Activated naive CD8-positive, alpha-beta T cell treated with anti-CD3 and anti-CD28 coated beads, Interleukin-2, amount 50 U/mL, for 16 hours (primary cell): ENCODE data around the gene TRABD.
"Not testable (repeated sequence)": the region's sequence is repeated elsewhere in the genome, so short reads cannot be mapped to it uniquely, and the experiment has no call there.

ENCODE experiments used
- DNase-seq: peaks from one replicate; pipeline ENCODE4 v3.0.0-alpha.2; 2020; ENCODE audit warnings: low read depth, low spot score

The TRABD gene, protein sequence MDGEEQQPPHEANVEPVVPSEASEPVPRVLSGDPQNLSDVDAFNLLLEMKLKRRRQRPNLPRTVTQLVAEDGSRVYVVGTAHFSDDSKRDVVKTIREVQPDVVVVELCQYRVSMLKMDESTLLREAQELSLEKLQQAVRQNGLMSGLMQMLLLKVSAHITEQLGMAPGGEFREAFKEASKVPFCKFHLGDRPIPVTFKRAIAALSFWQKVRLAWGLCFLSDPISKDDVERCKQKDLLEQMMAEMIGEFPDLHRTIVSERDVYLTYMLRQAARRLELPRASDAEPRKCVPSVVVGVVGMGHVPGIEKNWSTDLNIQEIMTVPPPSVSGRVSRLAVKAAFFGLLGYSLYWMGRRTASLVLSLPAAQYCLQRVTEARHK

DNA sequence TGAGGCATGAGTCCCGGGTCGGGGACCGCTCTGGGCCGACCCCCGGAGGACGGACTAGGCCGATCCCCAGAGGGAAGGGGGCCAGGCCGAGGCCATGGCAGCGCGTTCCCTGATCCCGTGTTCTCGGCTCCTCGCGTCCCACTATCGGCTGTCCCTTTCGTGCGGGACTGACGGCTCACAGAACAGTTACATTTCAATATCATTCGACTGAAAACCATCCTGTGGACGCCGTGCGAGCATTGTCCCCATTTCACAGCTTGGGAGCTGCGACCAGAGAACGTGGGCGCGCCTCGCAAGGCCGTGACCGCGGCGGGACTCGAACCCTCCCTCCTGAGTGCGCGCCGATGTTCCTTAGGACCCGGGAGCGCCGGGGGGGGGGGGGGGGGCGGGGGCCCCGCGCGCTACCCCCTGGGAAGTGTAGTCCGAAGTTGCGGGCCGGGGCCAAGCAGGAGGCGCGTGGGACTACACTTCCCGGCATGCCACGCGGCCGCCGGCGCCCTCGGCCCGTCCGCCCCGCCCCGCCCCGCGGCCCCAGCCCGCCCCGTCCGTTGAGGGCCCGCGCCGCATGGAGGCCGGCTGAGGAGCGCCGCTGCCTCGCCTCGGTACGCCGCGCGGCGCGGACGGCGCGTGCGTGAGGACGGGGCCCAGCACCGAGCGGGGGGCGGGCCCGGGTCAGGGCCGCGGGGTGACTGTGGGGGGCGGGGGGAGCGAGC is at the start of gene TRABD:
Gene TRABD, plus strand, starts transcription at position 539 of the 713 bp plus-strand sequence. CDS start 7,148 bp downstream, outside the sequence.
- DNase-seq: peak; percentile 74

DNA sequence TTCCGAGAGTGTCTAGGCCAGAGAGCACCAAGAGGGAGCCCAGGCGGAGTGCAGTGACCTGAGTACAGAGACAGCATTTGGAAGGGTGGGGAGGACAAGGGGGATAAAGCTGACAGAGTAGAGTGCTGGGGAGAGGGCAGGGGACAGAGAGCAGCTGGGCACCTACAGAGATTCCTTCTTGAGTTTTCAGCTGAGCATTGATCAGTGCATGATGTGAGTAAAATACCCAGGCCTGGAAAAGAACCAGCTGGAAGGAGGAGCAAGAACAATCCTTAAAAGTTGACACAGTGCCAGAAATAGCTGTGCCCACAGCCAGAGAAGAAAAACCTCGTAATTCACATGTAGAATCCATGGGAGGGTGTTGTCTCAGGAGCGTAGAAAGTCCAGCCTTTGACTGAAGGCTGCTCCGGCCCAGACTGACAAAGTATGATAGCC is 49.1 kb upstream of the TRABD start:
- DNase-seq: no peak

DNA sequence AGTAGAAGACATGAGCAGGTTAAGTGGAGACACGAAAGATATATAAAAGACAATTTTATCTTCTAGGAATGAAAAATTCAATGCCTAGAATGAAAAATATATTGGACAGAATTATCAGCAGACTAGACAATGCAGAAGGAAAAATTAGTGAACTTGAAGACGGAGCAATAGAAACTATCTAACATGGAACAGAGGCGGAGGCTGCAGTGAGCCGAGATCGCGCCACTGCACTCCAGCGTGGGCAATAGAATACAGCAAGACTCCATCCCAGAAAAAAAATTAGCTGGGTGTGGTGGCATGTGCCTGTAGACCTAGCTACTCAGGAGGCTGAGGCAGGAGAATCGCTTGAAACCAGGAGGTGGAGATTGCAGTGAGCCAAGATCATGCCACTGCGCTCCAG is 48.4 kb upstream of the TRABD start:
- not testable (repeated sequence) for DNase-seq

DNA sequence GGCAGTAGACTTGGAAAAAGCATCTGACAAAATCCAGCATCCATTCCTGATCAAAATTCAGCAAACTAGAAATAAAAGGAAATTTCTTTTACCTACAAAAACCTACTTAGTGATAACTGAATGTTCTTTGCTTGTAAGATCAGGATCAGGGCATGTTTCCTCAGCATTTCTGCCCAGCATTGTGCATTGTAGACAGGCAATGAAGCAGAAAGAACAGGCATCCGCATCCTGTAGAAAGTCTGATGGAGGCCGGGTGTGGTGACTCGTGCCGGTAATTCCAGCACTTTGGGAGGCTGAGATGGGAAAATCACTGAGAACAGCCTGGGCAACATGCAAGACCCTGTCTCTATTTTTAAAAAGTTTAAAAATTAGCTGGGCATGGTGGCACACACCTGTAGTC is 47.7 kb upstream of the TRABD start:
- DNase-seq: no peak

DNA sequence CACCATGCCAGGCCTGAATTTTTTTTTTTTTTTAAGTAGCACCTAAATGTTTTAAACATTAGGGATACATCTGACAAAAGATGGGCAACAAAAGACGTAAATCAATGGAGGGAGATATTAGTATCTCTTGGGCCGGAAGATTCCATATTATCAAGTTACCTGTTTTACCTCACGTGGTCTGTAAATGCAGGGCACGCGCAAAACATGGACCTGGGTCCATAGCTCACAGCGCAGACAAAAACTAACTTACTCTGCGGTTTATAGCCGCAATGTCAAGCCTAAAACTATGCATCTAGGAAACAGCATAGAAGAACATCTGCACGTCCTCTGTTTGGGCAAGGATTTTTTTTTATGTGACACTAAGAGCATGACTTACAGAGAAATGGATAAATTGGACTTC is 46.7 kb upstream of the TRABD start:
- no peak for DNase-seq

DNA sequence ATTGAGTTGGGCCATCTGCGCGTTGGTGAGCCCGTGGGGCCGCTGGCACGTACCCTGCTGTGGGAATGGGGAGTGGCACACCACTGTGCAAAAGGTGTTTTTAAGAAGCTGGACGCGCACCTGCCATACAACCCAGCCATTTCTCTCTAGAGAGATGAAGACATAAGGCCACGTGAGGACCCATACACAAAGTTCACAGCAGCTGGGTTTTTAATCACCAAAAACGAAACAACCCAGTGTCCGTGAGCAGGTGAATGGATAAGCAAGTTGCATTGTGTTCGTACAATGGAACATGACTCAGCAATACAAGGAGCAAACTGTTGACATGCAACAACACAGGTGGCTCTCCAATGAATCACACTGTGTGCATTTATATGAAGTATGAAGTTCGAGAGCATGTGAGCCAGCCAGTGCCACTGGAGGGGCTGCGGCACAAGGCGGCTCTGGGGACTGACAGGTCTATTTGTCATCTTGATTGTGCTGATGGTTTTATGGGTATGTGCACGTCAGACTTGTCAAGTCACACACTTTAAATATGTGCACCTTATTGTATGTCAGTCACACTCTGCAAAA is 45.8 kb upstream of the TRABD start:
- DNase-seq: no peak

DNA sequence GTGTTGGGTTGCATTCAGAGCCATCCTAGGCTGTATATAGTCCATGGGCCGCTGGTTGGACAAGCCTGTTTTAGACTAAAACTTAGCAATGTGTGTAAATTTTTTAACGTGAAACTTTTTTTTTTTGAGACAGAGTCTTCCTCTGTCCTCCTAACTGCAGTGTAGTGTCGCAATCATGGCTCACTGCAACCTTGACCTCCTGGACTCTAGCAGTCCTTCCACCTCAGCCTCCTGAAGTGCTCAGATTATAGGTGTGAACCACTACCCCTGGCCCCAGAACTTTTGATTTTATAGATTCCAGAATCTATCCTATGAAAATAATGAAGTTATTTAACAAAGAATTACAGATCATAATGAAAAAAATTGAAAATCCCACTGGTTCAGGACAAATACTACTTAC is 45.1 kb upstream of the TRABD start:
- no peak for DNase-seq

DNA sequence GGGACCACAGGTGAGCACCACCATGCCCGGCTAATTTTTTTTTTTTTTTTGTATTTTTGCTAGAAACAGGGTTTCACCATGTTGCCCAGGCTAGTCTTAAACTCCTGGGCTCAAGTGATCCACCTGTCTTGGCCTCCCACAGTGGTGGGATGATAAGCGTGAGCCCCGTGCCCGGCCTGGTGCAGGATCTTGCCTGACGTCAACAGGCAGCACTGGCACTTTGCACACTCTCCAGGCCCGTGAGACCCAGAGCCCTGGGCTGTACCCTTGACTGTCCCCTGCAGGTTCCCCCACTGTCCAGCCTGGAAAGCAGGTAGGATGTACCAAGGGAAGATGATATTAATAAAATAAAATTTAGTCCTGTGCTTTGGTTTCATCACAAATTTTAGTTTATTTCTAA is 44.3 kb upstream of the TRABD start:
- no peak for DNase-seq

DNA sequence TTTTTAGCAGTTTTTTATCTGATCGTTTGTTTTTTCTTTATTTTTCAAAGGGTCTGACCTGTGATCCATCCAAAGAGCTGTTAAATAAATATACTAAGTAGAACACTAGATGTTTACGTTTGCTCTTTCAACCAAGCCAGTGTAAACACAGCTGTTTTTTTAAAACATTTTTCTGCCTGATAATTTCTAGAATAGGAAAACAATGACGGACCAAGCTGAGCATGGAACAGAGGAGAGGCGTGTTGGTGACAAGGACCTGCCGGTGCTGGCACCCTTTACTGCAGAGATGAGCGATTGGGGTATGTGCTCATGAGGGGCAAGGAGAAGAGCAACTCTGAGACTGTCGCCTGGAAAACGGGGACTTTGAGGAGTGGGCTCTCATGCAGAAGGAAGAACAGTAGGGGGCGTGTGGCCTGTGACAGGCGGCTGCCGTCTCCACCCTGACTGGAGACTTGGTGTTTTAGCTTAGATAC is 43.8 kb upstream of the TRABD start:
- no peak for DNase-seq

DNA sequence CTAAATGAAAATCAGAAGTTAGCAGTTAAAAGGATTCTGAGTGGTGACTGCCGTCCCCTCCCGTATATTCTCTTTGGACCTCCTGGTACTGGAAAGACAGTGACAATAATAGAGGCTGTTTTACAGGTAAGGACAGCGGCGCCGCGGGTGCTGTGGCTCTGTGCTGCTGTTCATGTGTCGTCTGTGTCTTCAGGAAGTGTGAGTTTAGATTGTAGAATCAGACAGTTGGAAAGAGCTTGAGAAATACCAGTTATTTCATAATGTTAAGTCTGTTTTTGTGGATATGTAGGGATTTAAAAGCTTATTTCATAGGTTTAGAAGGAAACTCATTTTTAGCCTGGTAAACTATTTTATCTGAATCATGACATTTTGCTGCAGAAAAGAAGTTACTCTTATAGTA is 42.6 kb upstream of the TRABD start:
- DNase-seq: no peak

DNA sequence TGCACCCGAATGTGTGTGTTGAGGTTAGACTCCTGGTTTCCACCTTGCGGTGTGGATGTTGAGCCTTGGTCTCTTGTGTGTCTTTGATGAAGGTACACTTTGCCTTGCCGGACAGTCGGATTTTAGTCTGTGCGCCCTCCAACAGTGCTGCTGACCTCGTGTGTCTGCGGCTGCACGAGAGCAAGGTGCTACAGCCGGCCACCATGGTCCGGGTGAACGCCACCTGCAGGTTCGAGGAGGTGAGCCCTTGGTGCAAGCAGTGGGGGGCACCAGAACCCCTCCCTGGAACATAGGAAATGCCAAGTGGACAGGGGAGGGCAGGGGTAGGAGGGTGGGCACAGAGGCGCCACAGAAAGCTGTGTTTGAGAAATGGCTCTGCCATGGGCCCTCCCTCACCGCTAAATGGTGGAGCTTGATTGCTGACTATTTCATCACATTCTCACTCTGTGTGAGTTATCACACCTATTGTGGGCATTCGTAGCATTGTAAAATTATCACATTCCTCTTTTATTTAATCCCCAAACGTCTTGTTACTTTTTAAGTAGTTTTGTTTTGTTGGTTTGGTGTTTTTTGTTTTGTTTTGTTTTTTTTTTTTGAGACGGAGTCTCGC is 41.6 kb upstream of the TRABD start:
- DNase-seq: no peak

DNA sequence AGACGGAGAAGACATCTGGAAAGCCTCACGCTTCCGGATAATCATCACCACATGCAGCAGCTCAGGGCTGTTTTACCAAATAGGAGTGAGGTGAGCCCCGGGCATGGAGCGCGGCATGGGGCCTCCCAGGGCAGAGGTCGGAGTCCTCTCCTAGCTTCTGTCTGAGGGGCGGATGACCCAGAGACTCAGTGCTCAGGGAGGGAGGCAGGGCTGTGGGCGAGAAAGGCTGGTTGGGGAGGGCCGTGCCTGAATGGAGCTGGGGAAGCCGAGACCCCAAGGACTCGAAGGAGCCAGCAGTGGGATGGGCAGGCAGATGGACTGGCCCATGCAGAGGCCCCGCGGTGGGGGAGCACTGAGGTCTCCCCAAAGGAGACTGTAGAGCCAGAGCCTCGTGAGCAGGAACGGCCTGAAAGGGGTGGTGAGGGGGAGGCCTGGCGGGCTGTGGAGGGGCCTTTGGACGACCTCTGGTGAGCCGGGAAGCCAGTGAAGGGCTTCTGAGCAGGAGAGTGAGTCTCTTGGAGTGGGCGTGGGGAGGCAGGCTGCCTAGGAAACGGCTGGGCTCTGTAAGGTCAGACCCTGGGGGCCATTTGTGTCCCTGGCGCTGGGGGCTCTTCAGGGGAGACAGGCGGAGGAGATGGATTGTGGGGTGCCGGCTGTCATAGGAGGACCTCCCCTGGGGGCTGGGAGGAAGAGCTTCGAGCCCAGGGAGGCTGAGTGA is 39.8 kb upstream of the TRABD start:
- DNase-seq: no peak

DNA sequence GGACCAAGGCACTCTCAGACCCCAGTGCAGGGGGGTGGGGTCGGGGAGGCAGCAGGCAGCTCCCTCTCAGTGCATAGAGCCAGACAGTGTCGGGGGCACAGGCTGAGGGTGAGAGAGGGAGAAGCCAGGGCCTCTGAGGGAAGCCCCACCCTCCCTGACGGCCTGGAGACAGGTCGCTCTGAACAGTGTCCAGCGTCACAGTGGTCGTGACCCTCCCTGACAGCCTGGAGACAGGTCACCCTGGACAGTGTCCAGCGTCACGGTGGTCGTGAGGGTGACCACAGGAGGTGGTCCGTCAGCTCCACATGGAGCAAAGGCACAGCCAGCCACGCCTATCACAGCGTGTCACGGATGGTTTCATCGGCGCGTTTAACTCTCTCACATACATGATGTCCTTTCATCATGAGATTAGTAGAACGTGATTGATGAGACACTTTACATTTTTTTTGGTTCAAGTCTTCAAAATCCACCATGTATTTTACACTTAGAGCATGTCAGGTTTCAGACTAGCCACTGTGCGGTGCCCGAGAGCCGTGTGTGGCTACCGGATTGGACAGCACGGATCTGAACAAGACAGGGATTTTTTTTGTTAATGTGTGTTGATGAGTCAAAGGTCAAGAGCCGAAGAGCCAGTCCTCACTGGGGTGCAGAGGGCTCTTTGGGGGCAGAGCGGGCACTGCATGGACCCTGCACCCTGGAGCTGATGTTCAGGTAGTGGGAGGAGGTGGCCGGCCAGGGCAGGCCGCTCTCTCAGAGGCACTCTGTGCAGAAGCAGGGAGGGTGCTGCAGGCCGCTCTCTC is 39.1 kb upstream of the TRABD start:
- DNase-seq: no peak

DNA sequence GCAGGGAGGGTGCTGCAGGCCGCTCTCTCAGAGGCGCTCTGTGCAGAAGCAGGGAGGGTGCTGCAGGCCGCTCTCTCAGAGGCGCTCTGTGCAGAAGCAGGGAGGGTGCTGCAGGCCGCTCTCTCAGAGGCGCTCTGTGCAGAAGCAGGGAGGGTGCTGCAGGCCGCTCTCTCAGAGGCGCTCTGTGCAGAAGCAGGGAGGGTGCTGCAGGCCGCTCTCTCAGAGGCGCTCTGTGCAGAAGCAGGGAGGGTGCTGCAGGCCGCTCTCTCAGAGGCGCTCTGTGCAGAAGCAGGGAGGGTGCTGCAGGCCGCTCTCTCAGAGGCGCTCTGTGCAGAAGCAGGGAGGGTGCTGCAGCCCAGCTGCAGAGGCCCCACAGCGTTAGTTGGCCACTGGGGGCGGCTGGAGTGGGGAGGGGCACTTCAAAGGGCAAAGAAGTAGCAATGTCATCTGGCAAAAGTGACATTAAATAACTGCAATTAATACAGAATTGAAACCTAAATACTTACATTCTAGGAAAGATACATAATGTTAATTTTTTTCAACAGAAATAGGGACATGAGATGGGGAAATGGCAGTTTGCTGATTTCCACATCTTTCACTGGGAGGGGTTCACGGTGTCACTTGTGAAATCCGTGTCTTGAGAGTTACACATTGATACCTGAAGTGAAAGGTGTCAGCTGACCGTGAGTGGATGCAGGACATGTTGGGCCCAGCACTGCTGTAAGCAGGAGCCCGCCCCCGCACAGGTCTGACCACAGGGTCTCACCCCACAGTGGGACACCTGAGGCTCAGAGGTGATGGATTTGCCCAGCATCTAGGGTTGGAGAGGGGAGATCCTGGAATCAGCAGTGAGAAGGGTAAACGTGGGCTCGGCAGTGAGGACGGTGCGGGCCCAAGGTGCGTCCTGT is 38.2 kb upstream of the TRABD start:
- DNase-seq: not testable (repeated sequence)

DNA sequence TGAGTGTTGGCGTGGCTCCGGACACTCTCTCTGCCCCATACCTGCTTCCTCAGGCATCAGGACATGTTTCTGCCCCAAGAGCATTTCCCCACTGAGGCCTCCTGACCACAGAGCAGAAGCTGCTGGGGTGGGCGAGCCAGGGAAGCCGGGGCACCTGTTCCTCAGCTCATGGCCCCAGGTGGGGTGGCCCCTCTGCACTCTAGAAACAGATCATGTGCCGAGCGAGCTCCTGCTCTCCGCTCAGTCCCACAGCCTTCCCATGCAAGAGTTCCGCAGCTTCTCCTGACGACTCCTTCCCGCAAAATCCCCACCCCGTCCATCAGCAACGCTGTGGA is 37.6 kb upstream of the TRABD start:
- DNase-seq: no peak

DNA sequence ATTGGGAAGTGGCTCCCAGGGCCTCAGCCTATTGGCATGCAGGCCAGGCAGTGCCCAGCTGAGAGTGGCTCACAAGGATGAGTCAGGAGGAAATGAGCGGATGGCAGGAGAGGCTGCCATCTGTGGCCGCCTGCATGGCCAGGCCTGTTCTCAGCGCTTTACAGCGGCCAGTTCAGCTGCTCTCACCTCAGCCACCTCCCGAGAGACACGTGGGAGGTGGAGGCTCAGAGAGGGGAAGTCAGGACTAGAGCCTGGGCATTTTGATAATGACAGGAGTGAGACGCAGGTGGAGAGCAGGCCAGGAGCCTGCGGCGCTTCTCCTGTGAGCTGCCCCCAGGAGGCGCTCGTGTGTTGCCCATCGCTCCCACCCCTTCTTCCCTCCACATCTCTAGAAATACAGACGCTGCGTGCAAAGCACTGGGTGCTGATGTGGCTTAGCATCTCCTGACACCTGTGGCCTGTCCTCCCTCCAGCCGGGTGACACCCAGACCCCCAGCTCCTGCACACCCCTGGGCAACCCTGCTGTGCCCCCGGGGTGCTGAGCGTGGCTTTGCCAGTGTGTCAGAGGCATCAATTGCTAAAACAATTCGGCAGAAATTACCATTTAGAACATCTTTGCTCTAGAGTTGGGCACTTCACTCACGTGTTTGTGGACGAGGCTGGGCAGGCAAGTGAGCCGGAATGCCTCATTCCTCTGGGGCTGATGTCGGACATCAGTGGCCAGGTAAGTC is 36.6 kb upstream of the TRABD start:
- peak; percentile 52 for DNase-seq

DNA sequence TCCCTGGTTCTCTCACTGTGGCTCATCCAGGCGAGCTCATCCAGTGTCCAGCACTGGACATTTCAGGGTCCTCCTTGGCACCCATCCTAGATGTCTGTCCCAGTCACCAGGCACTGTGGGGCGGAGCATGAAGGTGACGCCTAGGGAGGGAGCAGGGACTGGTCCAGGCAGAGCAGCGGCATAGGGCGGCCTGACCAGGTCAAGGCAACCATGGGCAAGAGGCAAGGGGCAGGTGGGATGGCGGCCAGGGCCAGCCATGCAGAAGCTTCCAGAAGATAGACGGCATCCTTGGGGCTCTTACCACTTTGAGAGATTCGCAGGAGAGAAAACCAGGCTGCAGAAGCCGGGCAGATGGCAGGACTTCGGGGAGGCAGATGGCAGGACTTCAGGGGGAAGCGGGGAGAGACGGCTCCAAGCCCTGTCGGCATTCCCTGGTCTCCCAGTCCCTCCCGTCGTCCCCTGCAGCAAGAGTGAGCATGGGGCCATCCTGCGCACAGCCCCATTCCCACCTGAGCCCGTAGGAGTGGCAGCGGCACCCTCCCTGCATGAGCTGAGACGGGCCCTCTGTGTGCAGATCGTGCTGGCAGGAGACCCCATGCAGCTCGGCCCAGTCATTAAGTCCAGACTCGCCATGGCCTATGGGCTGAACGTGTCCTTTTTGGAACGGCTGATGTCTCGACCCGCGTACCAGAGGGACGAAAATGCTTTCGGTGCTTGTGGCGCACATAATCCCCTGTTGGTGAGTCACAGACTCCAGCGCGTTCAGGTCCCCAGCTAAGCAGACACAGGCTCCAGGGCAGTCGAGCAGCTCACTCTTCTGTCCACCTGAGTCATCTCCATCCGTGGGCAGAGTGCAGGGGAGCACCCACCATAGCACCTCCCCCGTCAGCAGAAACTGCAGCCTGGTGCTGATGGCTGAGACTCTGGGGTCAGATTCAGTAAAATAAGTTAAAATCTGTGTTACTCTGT is 35.3 kb upstream of the TRABD start:
- DNase-seq: no peak
